NCI-H510A treated with DMSO at 0.1 percent for 48 hours (cell line): ENCODE measurements around the gene UNC5A.
"Not testable (repeated sequence)": the region's sequence is repeated elsewhere in the genome, so short reads cannot be mapped to it uniquely, and the experiment has no call there.

ENCODE experiments used
- DNase-seq: peaks from one replicate; lab custom pipeline; 2025; lab: John Stamatoyannopoulos, UW

Gene UNC5A

DNA sequence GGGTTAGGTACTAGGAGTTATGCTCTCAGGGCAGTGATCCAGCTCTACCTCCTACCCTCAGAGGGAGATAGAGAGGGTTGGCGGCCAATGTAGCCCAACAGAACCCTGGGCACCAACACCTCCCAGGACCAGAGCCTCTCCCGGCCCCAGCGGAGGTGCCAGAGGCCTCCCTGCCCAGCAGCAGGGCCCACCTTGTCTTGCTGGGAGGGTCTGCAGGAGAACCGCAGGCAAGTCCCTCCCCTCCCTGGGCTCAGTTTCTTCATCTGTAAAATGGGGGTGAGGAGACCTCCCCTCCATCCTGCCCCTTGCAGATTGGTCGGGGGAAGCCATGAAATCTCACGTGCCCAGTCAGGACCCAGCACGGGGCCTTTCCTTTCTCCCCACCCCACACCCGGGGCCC, 54.4 kb downstream of the UNC5A start:
- DNase-seq: no peak

DNA sequence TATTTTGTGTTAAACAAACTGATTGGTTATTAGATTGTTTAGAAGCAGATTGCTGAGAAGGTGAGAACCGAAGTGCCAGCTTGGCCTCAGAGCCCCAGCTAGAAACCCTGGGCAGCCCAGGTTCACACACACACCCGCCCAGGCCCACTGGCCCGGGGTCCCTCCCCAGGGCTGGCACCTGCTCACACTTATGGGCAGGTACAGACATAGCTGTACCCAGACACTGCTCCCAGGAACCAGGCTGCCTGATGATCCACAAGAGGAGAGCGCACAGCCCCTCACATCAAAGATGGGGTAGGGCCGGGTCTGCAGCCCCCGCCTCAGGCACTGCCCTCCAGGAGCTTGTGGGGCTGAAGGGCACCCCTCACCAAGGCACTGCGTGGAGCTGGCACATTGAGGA, 55.6 kb downstream of the UNC5A start:
- no peak for DNase-seq

DNA sequence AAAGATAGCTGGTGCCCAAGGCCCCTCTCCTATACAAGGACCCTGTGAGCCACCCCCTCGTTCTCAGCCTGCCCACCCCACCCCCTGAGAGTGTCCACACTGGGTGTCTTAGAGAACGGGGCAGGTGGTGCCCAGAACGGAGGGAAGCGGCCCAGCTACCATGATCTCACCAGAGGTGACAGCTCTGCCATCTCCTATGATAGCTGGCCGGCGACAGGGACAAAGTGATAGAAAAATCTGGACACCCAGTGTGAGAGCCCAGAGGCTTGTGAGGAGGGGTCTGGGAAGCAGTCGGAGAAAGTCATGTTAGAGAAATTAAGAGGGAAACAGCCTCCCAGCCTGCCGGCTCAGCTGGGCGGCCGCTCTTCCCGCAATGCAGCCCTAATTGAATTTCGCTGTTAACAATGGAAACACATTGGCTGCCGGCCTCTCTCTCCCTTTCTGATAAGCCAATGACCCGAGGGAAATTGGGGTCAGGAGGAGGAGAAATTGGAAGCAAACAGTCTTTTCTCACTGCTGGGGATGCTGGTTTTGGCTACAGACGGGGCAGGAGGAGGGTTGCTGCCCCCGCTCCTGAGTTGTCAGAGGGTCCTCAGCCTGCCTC, 56.5 kb downstream of the UNC5A start:
- DNase-seq: no peak

DNA sequence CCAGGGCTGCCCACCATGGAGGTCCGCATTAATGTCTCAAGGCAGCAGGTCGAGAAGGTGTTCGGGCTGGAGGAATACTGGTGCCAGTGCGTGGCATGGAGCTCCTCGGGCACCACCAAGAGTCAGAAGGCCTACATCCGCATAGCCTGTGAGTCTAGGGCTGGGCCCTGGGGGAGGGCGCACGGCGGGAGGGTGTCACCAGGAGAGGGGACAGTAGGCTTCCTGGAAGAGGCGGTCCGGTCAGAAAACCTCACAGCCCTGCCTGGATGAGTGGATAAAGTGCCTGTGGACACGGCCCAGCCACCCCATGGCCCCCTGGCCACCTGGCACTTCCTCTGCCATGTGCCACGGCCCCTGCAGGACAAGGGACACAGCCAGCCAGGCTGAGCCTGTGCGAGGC, 57.8 kb downstream of the UNC5A start:
- DNase-seq: no peak

DNA sequence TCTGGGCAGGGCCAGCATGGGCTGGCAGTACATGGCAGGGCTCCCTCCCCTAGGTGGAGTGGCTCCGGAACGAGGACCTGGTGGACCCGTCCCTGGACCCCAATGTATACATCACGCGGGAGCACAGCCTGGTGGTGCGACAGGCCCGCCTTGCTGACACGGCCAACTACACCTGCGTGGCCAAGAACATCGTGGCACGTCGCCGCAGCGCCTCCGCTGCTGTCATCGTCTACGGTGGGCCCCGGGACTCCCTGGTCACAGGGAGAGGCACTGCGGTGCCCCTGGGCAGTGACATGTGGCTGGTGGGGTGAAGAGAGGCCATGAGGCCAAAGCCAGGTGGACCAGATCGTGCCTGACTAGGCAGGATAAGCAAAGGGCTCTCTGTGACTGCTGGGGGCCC, 58.4 kb downstream of the UNC5A start:
- DNase-seq: no peak

DNA sequence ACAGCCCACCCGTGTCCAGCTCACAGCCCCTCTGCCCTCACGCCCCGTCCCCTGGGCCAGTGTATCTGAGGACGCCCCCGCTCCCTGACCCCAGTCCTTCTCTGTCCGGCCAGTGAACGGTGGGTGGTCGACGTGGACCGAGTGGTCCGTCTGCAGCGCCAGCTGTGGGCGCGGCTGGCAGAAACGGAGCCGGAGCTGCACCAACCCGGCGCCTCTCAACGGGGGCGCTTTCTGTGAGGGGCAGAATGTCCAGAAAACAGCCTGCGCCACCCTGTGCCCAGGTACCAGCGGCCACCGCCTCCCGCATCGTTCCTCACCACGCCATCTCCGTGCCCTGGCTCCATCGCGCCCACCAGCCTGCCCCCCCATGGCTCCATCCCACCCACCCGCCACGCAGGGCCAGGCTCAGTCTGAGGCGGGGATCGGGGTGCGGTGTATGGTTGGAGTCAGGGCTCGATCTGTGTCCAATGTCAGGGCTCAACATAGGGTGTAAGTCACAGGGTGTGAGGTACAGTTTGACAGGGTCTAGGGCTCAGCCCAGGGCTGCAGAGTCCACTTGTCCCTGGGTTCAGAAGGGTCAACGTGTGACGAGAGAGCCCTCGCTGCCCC, 59.2 kb downstream of the UNC5A start:
- DNase-seq: no peak

DNA sequence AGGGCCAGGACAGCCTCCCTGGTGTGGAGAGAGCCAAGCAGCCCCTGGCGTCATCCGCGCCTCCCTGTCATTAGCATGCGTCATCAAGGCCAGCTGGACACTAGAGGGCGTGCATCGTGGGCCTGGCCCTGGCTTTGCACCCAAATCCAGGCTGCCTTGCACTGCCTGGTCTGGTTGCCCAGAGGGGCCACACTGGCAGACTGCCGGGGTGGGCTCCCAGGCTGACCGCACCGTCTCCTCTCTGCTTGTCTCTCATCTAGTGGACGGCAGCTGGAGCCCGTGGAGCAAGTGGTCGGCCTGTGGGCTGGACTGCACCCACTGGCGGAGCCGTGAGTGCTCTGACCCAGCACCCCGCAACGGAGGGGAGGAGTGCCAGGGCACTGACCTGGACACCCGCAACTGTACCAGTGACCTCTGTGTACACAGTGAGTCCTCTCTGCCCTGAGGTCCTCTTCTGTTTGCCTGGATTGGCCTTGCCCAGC, 59.8 kb downstream of the UNC5A start:
- DNase-seq: no peak

DNA sequence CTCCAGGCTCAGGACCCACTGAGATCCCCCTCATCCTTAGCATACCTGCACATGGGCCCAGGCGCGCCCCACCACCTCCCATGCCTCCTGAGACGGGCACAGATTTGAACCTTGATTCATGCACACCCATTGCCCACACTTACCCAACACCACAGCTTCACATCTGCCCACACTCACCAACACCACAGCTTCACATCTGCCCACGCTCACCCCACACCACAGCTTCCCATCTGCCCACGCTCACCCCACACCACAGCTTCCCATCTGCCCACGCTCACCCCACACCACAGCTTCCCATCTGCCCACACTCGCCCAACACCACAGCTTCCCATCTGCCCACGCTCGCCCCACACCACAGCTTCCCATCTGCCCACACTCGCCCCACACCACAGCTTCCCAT, 60.3 kb downstream of the UNC5A start:
- not testable (repeated sequence) for DNase-seq

DNA sequence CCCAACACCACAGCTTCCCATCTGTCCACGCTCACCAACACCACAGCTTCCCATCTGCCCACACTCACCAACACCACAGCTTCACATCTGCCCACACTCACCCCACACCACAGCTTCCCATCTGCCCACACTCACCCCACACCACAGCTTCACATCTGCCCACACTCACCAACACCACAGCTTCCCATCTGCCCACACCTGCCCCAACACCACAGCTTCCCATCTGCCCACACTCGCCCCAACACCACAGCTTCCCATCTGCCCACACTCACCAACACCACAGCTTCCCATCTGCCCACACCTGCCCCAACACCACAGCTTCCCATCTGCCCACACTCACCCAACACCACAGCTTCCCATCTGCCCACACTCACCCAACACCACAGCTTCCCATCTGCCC, 62.2 kb downstream of the UNC5A start:
- DNase-seq: not testable (repeated sequence)

DNA sequence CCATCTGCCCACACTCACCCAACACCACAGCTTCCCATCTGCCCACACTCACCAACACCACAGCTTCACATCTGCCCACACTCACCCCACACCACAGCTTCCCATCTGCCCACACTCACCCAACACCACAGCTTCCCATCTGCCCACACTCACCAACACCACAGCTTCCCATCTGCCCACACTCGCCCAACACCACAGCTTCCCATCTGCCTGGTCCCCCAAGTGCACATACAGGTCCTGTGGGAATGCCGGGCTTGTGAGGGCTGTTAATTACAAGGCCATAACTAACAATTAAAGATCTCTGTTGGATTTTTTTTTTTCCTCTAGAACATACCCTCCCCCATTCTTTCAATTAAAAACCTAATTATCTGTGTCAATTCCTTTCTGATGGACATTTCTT, 62.7 kb downstream of the UNC5A start:
- DNase-seq: not testable (repeated sequence)

DNA sequence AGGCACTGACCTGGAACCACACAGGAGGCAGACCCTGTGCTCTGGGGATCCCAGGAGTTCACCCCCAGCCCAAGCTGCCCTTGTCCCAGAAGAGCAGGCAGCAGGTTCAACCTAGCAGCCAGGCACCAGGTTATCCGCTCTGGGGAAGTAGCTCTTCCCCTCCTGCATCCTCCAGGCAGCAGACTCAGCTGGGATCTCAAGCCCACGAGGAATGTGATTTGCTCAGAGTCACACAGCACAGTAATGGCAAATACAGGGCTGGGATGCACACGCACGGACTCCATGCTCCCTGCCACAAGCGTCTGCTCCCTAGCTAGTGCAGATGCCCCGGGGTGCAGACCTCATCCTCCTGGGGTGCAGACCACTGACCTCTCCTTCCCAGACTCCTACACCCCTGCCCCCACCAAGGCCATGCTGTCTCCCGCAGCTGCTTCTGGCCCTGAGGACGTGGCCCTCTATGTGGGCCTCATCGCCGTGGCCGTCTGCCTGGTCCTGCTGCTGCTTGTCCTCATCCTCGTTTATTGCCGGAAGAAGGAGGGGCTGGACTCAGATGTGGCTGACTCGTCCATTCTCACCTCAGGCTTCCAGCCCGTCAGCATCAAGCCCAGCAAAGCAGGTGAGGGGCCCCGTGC, 63.3 kb downstream of the UNC5A start:
- no peak for DNase-seq

DNA sequence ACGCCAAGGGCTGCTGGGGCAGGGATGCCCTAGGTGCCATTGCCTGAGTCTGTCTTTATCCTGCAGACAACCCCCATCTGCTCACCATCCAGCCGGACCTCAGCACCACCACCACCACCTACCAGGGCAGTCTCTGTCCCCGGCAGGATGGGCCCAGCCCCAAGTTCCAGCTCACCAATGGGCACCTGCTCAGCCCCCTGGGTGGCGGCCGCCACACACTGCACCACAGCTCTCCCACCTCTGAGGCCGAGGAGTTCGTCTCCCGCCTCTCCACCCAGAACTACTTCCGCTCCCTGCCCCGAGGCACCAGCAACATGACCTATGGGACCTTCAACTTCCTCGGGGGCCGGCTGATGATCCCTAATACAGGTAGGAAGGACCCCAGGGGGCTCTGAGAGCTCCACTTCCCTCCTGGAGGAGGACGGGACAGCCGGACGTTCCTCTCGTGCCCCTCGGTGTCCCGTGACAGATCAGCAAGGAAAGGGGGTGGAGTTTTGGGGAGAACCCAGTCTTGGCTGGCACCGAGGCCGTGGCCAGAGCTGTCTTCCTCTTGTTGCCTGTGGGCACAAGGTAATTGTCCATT, 63.9 kb downstream of the UNC5A start:
- no peak for DNase-seq

DNA sequence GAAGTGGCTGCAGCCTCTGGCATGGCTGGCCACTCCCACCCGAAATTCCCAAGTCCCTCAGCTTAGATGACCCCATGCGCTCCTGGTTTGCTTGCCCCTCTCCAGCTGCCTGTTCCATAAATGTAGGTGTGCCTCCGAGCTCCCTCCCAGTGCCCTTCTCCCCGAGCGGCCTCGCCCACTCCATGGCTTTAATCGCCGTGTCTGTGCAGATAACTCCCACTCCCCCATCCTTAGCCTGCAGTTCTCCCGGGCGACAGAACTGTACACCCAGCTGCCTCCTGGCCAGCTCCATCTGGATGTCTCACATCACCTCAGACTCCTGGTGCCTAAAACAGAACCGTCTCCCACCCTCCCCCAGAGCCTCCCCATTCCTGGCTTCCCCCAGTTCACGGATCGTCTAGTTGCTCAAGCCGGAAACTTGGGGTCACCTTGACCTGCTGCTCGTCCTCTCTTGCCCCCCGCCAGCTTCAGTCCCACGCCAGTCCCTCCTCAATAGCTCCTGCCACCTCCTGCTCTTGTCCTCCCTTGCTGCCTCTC, 64.7 kb downstream of the UNC5A start:
- no peak for DNase-seq

DNA sequence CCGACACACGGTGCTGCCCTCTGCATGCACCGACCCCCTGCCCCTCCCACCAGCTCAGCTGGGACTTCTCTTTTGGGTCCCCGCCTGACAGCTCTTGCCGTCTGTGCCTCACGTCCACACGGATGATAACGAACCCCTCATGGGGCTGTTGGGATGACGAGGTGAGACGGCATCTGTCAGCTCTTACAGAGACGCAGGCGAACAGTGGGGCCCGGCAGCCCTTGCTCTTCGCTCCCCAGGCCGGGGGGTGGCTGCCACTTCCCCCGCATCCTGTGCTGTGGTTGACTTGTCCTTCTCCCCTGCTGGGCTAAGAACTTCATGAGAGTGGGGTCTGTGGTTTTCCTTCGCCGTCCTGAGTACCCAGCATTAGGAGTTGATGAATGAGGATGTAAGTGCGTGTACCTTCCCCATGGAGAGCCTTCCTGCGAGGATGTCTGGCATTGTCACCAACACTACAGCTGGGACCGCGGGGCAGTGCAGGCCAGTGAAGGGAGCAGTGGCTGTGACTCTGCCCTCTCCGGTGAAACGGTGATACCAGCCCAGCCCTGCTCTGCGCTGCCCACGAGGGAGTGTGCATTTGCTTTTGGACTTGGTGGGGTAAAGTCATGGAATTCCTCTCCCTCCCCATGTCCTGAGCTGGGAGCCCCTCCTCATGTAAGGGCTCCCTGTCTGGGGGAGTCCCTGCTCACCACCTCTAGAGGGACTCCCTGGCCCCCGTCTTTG, 65.6 kb downstream of the UNC5A start:
- DNase-seq: no peak

DNA sequence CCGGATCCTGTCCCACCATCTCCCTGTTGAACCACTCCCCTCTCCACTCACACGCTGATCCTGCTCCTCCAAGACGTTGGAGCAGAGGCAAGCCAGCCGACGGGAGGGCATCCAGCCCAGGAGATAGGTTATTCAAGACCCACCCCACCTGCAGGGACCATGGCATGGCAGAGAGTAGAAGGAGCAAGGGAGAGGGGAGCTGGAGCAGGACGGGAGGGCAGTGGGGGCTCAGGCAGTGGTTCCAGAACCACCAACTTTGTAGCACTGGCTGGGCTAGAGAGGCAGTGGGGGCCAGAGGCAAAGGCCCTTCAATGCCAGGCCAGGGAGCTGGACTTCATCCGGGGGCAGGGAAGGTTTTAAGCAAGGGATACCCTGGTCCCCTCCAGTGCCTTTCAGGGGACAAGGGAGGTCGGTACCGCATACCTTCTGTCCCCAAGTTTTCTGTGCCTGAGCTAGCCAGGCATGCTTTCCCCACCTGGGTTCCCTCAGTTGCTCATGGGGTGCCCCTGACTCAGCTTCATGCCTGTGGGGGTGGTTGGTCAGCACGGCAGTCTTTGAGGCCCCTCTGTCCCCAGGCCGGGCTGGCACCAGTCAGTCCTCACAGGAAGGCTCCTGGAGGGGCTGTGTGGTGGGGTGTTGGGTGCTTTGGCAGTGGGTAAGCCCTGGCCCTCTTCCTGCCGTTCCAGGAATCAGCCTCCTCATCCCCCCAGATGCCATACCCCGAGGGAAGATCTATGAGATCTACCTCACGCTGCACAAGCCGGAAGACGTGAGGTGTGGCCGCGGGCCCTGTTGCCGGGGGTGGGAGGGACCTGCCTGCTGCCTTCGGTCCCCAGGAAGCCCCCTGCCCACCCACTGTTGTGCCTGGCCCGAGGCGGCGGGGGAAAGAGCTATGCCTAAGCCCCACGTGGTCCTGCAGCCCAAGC, 66.4 kb downstream of the UNC5A start:
- no peak for DNase-seq

DNA sequence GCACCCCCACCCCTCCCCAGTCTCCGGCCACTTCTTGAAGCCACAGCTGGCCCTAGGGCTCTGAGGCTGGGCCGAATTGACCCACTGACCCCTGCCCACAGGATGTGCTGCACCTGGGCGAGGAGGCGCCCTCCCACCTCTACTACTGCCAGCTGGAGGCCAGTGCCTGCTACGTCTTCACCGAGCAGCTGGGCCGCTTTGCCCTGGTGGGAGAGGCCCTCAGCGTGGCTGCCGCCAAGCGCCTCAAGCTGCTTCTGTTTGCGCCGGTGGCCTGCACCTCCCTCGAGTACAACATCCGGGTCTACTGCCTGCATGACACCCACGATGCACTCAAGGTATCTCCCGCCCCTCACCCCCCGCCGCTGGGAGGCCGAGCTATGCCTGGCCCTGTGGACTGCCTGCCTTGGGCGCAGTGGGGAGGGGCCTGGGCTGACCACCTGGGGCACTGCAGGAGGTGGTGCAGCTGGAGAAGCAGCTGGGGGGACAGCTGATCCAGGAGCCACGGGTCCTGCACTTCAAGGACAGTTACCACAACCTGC, 67.5 kb downstream of the UNC5A start:
- peak; percentile 51 for DNase-seq

DNA sequence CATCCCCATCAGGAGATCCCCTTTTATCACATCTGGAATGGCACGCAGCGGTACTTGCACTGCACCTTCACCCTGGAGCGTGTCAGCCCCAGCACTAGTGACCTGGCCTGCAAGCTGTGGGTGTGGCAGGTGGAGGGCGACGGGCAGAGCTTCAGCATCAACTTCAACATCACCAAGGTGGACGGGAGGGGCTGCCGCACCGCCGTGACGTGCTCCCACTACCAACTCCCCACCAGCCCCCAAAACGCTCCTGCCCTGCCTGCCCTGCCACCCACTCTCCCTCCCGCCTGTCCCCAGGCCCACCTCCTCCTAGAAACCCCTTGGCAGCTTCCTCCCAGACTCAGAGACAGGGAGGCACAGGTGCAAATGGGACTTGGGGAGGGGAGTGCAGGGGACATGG, 68.1 kb downstream of the UNC5A start:
- no peak for DNase-seq

DNA sequence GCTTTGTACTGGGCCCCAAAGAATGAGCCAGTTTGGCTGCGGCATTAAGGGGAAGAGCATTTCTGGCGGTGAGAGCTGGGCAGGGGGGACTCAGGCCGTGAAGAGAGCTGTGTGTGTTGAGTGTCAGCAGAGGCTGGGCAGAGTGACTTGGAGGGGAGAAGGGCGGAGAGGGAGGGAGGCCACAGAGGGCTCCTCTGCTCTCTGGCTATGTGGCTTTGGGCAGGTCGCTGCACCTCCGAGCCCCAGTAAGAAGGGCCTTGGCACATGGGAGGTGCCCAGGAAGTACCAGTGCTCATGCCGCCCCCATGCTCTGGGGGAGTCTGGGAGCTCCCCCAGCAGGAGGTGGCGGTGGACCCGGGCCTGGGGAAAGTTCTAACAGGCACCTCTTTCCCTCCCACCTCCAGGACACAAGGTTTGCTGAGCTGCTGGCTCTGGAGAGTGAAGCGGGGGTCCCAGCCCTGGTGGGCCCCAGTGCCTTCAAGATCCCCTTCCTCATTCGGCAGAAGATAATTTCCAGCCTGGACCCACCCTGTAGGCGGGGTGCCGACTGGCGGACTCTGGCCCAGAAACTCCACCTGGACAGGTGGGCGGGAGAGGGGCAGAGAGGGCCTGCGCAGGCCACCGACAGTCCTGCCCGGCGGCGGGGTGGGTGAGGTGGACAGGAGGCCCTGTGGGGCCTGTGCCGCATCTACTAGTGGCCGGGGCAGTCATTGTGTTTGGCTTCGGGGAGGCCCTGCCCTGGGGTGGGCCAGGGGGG, 68.7 kb downstream of the UNC5A start:
- no peak for DNase-seq

DNA sequence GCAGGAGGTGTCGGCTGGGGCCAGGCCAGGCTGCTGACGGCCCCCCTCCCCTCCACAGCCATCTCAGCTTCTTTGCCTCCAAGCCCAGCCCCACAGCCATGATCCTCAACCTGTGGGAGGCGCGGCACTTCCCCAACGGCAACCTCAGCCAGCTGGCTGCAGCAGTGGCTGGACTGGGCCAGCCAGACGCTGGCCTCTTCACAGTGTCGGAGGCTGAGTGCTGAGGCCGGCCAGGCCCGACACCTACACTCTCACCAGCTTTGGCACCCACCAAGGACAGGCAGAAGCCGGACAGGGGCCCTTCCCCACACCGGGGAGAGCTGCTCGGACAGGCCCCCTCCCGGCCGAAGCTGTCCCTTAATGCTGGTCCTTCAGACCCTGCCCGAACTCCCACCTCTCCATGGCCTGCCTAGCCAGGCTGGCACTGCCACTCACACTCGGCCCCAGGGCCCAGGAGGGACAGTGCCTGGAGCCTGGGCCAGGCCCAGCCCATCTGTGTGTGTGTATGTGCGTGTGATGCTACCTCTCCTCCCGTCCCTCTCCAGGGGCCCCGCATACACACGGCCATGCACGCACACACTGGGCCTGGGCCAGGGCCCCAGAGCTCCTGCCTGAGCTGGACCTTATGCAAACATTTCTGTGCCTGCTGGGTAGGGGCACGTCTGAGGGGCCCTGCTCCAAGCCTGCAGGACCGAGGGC, 69.5 kb downstream of the UNC5A start:
- no peak for DNase-seq
